ENCODE data around the gene AOPEP. TPM values are rescaled to one million over a fixed set of nuclear protein-coding genes. Genes with fewer than 3 reads are reported as not detected.

The AOPEP gene
- polyA plus RNA-seq, 1 donor from 2014 or later: 10.0 TPM

GRCh38 chr9:95070549-95071021 is 344.1 kb downstream of the AOPEP start:
- Histone ChIP-seq H3K9me3 (ENCODE audit: low read length) (no peaks in the 10 kb centered on the region), H3K4me3 (ENCODE audit: low read length) (no peak overlapping the region), H3K9ac (ENCODE audit: low read length) (no peak overlapping the region), H3K9me2 (ENCODE audit: insufficient read depth, low read length) (no peaks in the 10 kb centered on the region), H3F3A (ENCODE audit: insufficient read depth, low read length, poor library complexity, severe bottlenecking) (no peaks in the 10 kb centered on the region), H4K20me1 (ENCODE audit: insufficient read depth) (no peaks in the 10 kb centered on the region), H3K79me2 (replicated peaks; ENCODE audit: insufficient read depth, low read length) (no peaks in the 10 kb centered on the region), H3K36me3 (ENCODE audit: insufficient read depth, low read length) (no peaks in the 10 kb centered on the region), H3K4me2 (ENCODE audit: low read length) (no peak overlapping the region), H3K27me3 (ENCODE audit: insufficient read depth, low read depth, low read length) (no peaks in the 10 kb centered on the region), H2AFZ (ENCODE audit: low read depth, low read length) (no peak overlapping the region), H3K27ac (ENCODE audit: low read length) (no peak overlapping the region)
- no peak for TF ChIP-seq MXI1 (conservative IDR thresholded peaks at IDR 0.05; ENCODE audit: poor library complexity, severe bottlenecking)
- no peak for TF ChIP-seq TAF1 (IDR thresholded peaks at IDR 0.05; ENCODE audit: low read depth)
- no peak for TF ChIP-seq EZH2 (IDR thresholded peaks at IDR 0.05; ENCODE audit: borderline replicate concordance, insufficient read depth, low read length, poor library complexity, severe bottlenecking)
- no peak for TF ChIP-seq POLR2AphosphoS5 (IDR thresholded peaks at IDR 0.05)
- TF ChIP-seq CTCF (IDR thresholded peaks at IDR 0.05; ENCODE audit: poor library complexity, severe bottlenecking): no peak
- no peak for TF ChIP-seq SMC3 (conservative IDR thresholded peaks at IDR 0.05; ENCODE audit: poor library complexity)
- TF ChIP-seq REST (IDR thresholded peaks at IDR 0.05; ENCODE audit: borderline replicate concordance): no peak
- TF ChIP-seq EP300 (conservative IDR thresholded peaks at IDR 0.05; ENCODE audit: poor library complexity, severe bottlenecking): no peak
- no peak for TF ChIP-seq RAD21 (conservative IDR thresholded peaks at IDR 0.05)

- Histone ChIP-seq H3K9me2 (ENCODE audit: insufficient read depth, low read length) (no peaks in the 10 kb centered on the region), H3K4me2 (ENCODE audit: low read length) (no peak overlapping the region), H4K20me1 (ENCODE audit: insufficient read depth) (no peaks in the 10 kb centered on the region), H3K9ac (ENCODE audit: low read length) (no peak overlapping the region), H3K27me3 (ENCODE audit: insufficient read depth, low read depth, low read length) (no peaks in the 10 kb centered on the region), H3K9me3 (ENCODE audit: low read length) (no peaks in the 10 kb centered on the region), H3K79me2 (replicated peaks; ENCODE audit: insufficient read depth, low read length) (no peaks in the 10 kb centered on the region), H3K36me3 (ENCODE audit: insufficient read depth, low read length) (no peaks in the 10 kb centered on the region), H2AFZ (ENCODE audit: low read depth, low read length) (no peak overlapping the region), H3K27ac (ENCODE audit: low read length) (no peak overlapping the region), H3F3A (ENCODE audit: insufficient read depth, low read length, poor library complexity, severe bottlenecking) (no peaks in the 10 kb centered on the region), H3K4me3 (ENCODE audit: low read length) (no peak overlapping the region)
- no peak for TF ChIP-seq POLR2AphosphoS5 (IDR thresholded peaks at IDR 0.05)
- TF ChIP-seq REST (IDR thresholded peaks at IDR 0.05; ENCODE audit: borderline replicate concordance): no peak
- TF ChIP-seq CTCF (IDR thresholded peaks at IDR 0.05; ENCODE audit: poor library complexity, severe bottlenecking): no peak
- TF ChIP-seq SMC3 (conservative IDR thresholded peaks at IDR 0.05; ENCODE audit: poor library complexity): no peak
- TF ChIP-seq EP300 (conservative IDR thresholded peaks at IDR 0.05; ENCODE audit: poor library complexity, severe bottlenecking): no peak
- TF ChIP-seq RAD21 (conservative IDR thresholded peaks at IDR 0.05): no peak
Observed at GRCh38 chr9:95071450-95071849, 345.0 kb downstream of the AOPEP start.
